K562 (cell line): ENCODE data around the gene CCP110. TPM values are rescaled to one million over a fixed set of nuclear protein-coding genes. Genes with fewer than 3 reads are reported as not detected.

Experiments
- ATAC-seq: fragments of 200-7000 bp; cut with Tn5 transposase; 3 replicates; pipeline ENCODE4 v1.9.1; 2020; ENCODE audit warnings: moderate library complexity
- BruUV-seq: library from RNA; stranded (reverse); fragments of 400-500 nt; replicated peaks from 2 replicates; lab custom pipeline; 2021; lab: Mats Ljungman, UMichigan
- CTCF ChIA-PET: fragments of 300-600 bp; formaldehyde crosslinking; extraction: SDS; loops from one replicate; lab custom pipeline; 2021; ENCODE audit warnings: low intra/inter-chr PET ratio; lab: Yijun Ruan, JAX
- POLR2A ChIA-PET: fragments of 300-600, 350-650 bp; sonication (Branson Sonifier 250); formaldehyde crosslinking; extraction: SDS; loops from one replicate; lab custom pipeline; 2021; ENCODE audit warnings: antibody characterized with exemption, inconsistent platforms; lab: Yijun Ruan, JAX
- DNase-seq, 4 experiments: peaks; one replicate each; pipeline versions ENCODE4 v3.0.0 to v3.0.0-alpha.2; 2011 to 2018; ENCODE audit warnings: low spot score in 3 of 4, mixed read lengths in 3 of 4; ENCODE audit errors: extremely low read depth in 1 of 4
- FAIRE-seq: peaks from 2 replicates; lab custom pipeline; 2011; peaks lifted over from hg19 to GRCh38; lab: Jason Lieb, UNC
- H2AFZ ChIP-seq: 2 replicates; pipeline ENCODE4 v1.6.0; 2011; ENCODE audit warnings: low read depth, low read length, control low read depth, inconsistent platforms
- H3K27ac ChIP-seq: fragments of 200-600 bp; 3 replicates; pipeline ENCODE4 v1.8.0; 2011; ENCODE audit warnings: low read depth, mild to moderate bottlenecking, control low read depth, inconsistent platforms, low read length, moderate library complexity, mixed read lengths; ENCODE audit errors: extremely low read depth
- H3K27me3 ChIP-seq, 2 experiments: fragments of 300-600 bp in 1 of 2; 2 replicates in 1 of 2; 3 replicates in 1 of 2; pipeline versions ENCODE4 v1.6.0 to v1.8.0; 2011; ENCODE audit warnings: inconsistent platforms in 2 of 2, low read length in 2 of 2, mild to moderate bottlenecking in 1 of 2, mixed read lengths in 1 of 2, moderate library complexity in 1 of 2; ENCODE audit not compliant: control insufficient read depth in 2 of 2, insufficient read depth in 2 of 2
- H3K36me3 ChIP-seq: fragments of 300-600 bp; 3 replicates; pipeline ENCODE4 v1.8.0; 2011; ENCODE audit warnings: mild to moderate bottlenecking, low read length, inconsistent platforms; ENCODE audit not compliant: control insufficient read depth, insufficient read depth
- H3K4me1 ChIP-seq, 2 experiments: fragments of 200-600 bp in 1 of 2; replicated peaks in 1 of 2; 2 replicates in 1 of 2; 3 replicates in 1 of 2; pipeline versions ENCODE4 v1.5.1 to v1.8.0; 2011; ENCODE audit warnings: inconsistent platforms in 2 of 2, low read length in 2 of 2, mild to moderate bottlenecking in 1 of 2, mixed read lengths in 1 of 2, moderate library complexity in 1 of 2; ENCODE audit not compliant: control insufficient read depth in 2 of 2, insufficient read depth in 2 of 2
- H3K4me2 ChIP-seq: 2 replicates; pipeline ENCODE4 v1.6.1; 2011; ENCODE audit warnings: low read length, control low read depth, inconsistent platforms, mixed read lengths; ENCODE audit not compliant: insufficient read depth
- H3K4me3 ChIP-seq: fragments of 200-600 bp; sonication (generic), shearing (Covaris generic); 2 replicates; pipeline ENCODE4 v1.5.1; 2016; ENCODE audit warnings: control low read depth, inconsistent platforms
- H3K79me2 ChIP-seq: fragments of 200-600 bp; 3 replicates; pipeline ENCODE4 v1.8.0; 2011; ENCODE audit warnings: low read length, inconsistent platforms; ENCODE audit not compliant: control insufficient read depth, insufficient read depth
- H3K9ac ChIP-seq, 2 experiments: 2 replicates each; pipeline versions ENCODE4 v1.6.0 to v1.6.1; 2011; ENCODE audit warnings: low read depth in 2 of 2, low read length in 2 of 2, control low read depth in 1 of 2, inconsistent platforms in 1 of 2, mild to moderate bottlenecking in 1 of 2, mixed read lengths in 1 of 2; ENCODE audit not compliant: insufficient read depth in 1 of 2
- H3K9me1 ChIP-seq: one replicate; pipeline ENCODE4 v1.6.0; 2011; ENCODE audit warnings: inconsistent platforms, mild to moderate bottlenecking, low read length, moderate library complexity; ENCODE audit not compliant: control insufficient read depth, insufficient read depth
- H3K9me3 ChIP-seq: replicated peaks from 2 replicates; pipeline ENCODE4 v1.5.1; 2011; ENCODE audit warnings: low read depth, low read length, inconsistent platforms; ENCODE audit not compliant: control insufficient read depth, insufficient read depth
- H4K20me1 ChIP-seq: replicated peaks from 2 replicates; pipeline ENCODE4 v1.6.1; 2011; ENCODE audit warnings: low read length, inconsistent platforms, mixed read lengths; ENCODE audit not compliant: control insufficient read depth, insufficient read depth
- ARNT ChIP-seq, 2 experiments: fragments of 450-650 bp; IDR thresholded peaks; 2 replicates each; pipeline ENCODE4 v1.6.1; 2016; ENCODE audit warnings: mild to moderate bottlenecking in 1 of 2
- KLF6 ChIP-seq: fragments of 250-450 bp; sonication (Bioruptor Pico); IDR thresholded peaks from 2 replicates; pipeline ENCODE4 v1.4.0; 2020; ENCODE audit warnings: mild to moderate bottlenecking, moderate library complexity, borderline replicate concordance
- RBM17 ChIP-seq: fragments of 200-400 bp; formaldehyde crosslinking; IDR thresholded peaks from 2 replicates; pipeline ENCODE4 v1.6.1; 2017; ENCODE audit warnings: low read depth, mild to moderate bottlenecking, low read length, borderline replicate concordance
- THRA ChIP-seq: fragments of 450-650 bp; IDR thresholded peaks from 2 replicates; pipeline ENCODE4 v1.6.1; 2017; ENCODE audit warnings: mild to moderate bottlenecking, moderate library complexity
- ZBTB12 ChIP-seq: fragments of 250-450 bp; sonication (Bioruptor Pico); IDR thresholded peaks from 2 replicates; pipeline ENCODE4 v1.4.0; 2020
- ZBTB5 ChIP-seq: fragments of 450-650 bp; IDR thresholded peaks from 2 replicates; pipeline ENCODE4 v1.6.1; 2017; ENCODE audit warnings: antibody characterized with exemption
- ZNF431 ChIP-seq: sonication (generic); formaldehyde crosslinking; IDR thresholded peaks from 2 replicates; pipeline ENCODE4 v1.8.0; 2022; ENCODE audit warnings: mild to moderate bottlenecking, missing genetic modification reagents
- WGBS: fragments of 100-300 bp; shearing (Covaris generic); methylation state at CpG from one replicate; pipeline ENCODE4 v1.1.6; 2016; ENCODE audit warnings: low coverage, mixed read lengths; ENCODE audit not compliant: insufficient coverage; ENCODE audit errors: missing lambda C conversion rate; 5-methylcytosine and 5-hydroxymethylcytosine counted together
- in situ Hi-C: fragments of 300-500 bp; cut with MboI; formaldehyde crosslinking; loops from 4 replicates; pipeline ENCODE4 v1.15.0; 2018; ENCODE audit warnings: inconsistent platforms, mixed read lengths
- intact Hi-C: fragments of 100-400 bp; cut with micrococcal nuclease; formaldehyde crosslinking; loops from 2 replicates; pipeline ENCODE4 v1.14.2; 2022
- polyA plus RNA-seq, 8 experiments: library from polyadenylated mRNA; depleted of rRNA in 4 of 8; stranded (reverse) in 5 of 8; unstranded in 3 of 8; fragments of >200 nt; fragmentation: Nextera tagmentation in 2 of 8; fragmentation: Illumina TruSeq in 1 of 8; extraction: Ambion mirVana in 2 of 8; extraction: Trizol in 1 of 8; gene quantifications; 2 replicates each; pipeline versions ENCODE4 v1.2.1 to v1.2.3, GENCODE V29; 2011 to 2014; ENCODE audit warnings: inconsistent platforms in 1 of 8, missing spikeins in 1 of 8
- total RNA-seq, 7 experiments: library from RNA; depleted of rRNA in 6 of 7; stranded (reverse); fragments of >200 nt in 6 of 7; fragmentation: Illumina TruSeq in 2 of 7; extraction: Trizol in 2 of 7; gene quantifications; 2 replicates each; pipeline versions ENCODE4 v1.2.1 to v1.2.3, GENCODE V29; 2011 to 2021; ENCODE audit warnings: low replicate concordance in 1 of 7
- TF ChIP-seq, protein P1 (sequence below), 2 experiments: IDR thresholded peaks; 2 replicates each; pipeline ENCODE4 v1.6.1; 2012; ENCODE audit warnings: improper control_type of control experiment in 2 of 2, low read depth in 2 of 2, low read length in 2 of 2, borderline replicate concordance in 1 of 2
- TF ChIP-seq, protein P2 (sequence below), 2 experiments: fragments of 450-650 bp; IDR thresholded peaks; 2 replicates each; pipeline ENCODE4 v1.6.1; 2018; ENCODE audit warnings: mild to moderate bottlenecking in 2 of 2, low read depth in 1 of 2; ENCODE audit not compliant: partially characterized antibody in 2 of 2

The CCP110 gene
- total and polyA plus RNA-seq, 9 of the 15 experiments (the other 6 are each of a cell fraction or from before 2014, with no cell fraction given) = 3.5 to 16.1 (median 12.1) TPM

DNA sequence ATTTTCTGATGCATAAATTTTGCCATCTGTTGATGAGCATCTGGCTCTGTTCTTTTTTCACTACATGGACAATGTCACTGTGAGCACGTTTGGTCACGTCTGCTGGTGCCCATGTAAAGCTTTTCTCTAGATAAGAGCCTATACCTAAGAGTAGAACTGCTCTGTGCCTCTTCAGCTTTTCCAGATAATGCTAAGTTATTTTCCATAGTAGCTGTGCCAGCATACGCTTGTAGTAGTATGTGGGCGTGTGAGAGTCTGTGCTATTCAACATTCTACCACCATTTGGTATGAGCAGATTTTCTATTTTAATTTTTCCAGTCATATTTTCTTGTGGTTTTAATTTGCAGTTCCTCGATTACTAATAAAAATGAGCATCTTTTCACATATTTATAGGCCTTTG lies 64.9 kb downstream of the CCP110 start (continued):
- no peak for TF ChIP-seq ZBTB12 (CRISPR knock-in tag)
- TF ChIP-seq ARNT (IDR thresholded peaks at IDR 0.05) = no peak
- no peak for TF ChIP-seq THRA

GRCh38 chr16:19589106-19589505 lies 65.4 kb downstream of the CCP110 start:
- Histone ChIP-seq H3K4me3 (no peak overlapping the region), H3K36me3 (peaks cover under 1% of the 10 kb centered on the region; the same call in 1 of the 3 replicates), H3K4me2 (no peak overlapping the region), H3K27ac (no peak overlapping the region), H3K4me1 (no peaks in the 10 kb centered on the region), H3K9me1 (no peaks in the 10 kb centered on the region), H3K9ac (no peak overlapping the region), H3K9me3 (no peaks in the 10 kb centered on the region), H4K20me1 (no peaks in the 10 kb centered on the region), H3K27me3 (no peaks in the 10 kb centered on the region), H2AFZ (no peak overlapping the region), H3K79me2 (no peaks in the 10 kb centered on the region)
- WGBS = 45% methylated on average over 5 of the region's 5 CpGs
- ATAC-seq (no peak), DNase-seq (no peak), FAIRE-seq (no peak)
- BruUV-seq = no TSS peak
- in situ Hi-C loops = no loop called here
- ChIA-PET POLR2A (interaction anchor here (1.3 kb wide), 1 partner anchor 32 kb away, joined by 3 read pairs; no protein-coding TSS in a partner anchor), CTCF (no interaction called here)
- intact Hi-C loops = no loop called here
- no peak for TF ChIP-seq ZBTB5
- TF ChIP-seq, protein P1, sequence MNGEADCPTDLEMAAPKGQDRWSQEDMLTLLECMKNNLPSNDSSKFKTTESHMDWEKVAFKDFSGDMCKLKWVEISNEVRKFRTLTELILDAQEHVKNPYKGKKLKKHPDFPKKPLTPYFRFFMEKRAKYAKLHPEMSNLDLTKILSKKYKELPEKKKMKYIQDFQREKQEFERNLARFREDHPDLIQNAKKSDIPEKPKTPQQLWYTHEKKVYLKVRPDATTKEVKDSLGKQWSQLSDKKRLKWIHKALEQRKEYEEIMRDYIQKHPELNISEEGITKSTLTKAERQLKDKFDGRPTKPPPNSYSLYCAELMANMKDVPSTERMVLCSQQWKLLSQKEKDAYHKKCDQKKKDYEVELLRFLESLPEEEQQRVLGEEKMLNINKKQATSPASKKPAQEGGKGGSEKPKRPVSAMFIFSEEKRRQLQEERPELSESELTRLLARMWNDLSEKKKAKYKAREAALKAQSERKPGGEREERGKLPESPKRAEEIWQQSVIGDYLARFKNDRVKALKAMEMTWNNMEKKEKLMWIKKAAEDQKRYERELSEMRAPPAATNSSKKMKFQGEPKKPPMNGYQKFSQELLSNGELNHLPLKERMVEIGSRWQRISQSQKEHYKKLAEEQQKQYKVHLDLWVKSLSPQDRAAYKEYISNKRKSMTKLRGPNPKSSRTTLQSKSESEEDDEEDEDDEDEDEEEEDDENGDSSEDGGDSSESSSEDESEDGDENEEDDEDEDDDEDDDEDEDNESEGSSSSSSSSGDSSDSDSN (IDR thresholded peaks at IDR 0.05; ENCODE audit: borderline replicate concordance in 1 of 2, low read depth in 2 of 2, low read length in 2 of 2) = no peak
- TF ChIP-seq, protein P2, sequence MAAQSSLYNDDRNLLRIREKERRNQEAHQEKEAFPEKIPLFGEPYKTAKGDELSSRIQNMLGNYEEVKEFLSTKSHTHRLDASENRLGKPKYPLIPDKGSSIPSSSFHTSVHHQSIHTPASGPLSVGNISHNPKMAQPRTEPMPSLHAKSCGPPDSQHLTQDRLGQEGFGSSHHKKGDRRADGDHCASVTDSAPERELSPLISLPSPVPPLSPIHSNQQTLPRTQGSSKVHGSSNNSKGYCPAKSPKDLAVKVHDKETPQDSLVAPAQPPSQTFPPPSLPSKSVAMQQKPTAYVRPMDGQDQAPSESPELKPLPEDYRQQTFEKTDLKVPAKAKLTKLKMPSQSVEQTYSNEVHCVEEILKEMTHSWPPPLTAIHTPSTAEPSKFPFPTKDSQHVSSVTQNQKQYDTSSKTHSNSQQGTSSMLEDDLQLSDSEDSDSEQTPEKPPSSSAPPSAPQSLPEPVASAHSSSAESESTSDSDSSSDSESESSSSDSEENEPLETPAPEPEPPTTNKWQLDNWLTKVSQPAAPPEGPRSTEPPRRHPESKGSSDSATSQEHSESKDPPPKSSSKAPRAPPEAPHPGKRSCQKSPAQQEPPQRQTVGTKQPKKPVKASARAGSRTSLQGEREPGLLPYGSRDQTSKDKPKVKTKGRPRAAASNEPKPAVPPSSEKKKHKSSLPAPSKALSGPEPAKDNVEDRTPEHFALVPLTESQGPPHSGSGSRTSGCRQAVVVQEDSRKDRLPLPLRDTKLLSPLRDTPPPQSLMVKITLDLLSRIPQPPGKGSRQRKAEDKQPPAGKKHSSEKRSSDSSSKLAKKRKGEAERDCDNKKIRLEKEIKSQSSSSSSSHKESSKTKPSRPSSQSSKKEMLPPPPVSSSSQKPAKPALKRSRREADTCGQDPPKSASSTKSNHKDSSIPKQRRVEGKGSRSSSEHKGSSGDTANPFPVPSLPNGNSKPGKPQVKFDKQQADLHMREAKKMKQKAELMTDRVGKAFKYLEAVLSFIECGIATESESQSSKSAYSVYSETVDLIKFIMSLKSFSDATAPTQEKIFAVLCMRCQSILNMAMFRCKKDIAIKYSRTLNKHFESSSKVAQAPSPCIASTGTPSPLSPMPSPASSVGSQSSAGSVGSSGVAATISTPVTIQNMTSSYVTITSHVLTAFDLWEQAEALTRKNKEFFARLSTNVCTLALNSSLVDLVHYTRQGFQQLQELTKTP (IDR thresholded peaks at IDR 0.05; ENCODE audit: low read depth in 1 of 2, partially characterized antibody in 2 of 2) = no peak
- no peak for TF ChIP-seq KLF6 (CRISPR knock-in tag)
- TF ChIP-seq ZNF431 (CRISPR knock-in tag) = no peak
- TF ChIP-seq RBM17 = no peak
